T-cell (primary cell): Measurements from ENCODE around the gene UCK2. TPM values are rescaled to one million over a fixed set of nuclear protein-coding genes. Genes with fewer than 3 reads are reported as not detected.

ENCODE experiments used
- ATAC-seq, 4 experiments: fragments of 200-7000 bp in 3 of 4; fragments of 150-1000 bp in 1 of 4; cut with Tn5 transposase; replicated peaks in 1 of 4; 1 replicate in 3 of 4; 2 replicates in 1 of 4; pipeline ENCODE4 v1.10.0; 2021; ENCODE audit warnings: moderate library complexity in 3 of 4, mild to moderate bottlenecking in 2 of 4, moderate number of reproducible peaks in 1 of 4
- CTCF ChIA-PET, 2 donors: fragments of 300-600 bp; sonication (Branson Sonifier 250); formaldehyde crosslinking; loops; one replicate each; lab custom pipeline; 2022; ENCODE audit warnings: antibody characterized with exemption in 2 of 2; lab: Charles Lee
- POLR2A ChIA-PET, 2 donors: fragments of 300-600 bp; sonication (Branson Sonifier 250); formaldehyde crosslinking; loops; one replicate each; lab custom pipeline; 2022; ENCODE audit warnings: antibody characterized with exemption in 2 of 2; lab: Charles Lee
- DNase-seq, 35 experiments: peaks; one replicate each; pipeline versions ENCODE4 v3.0.0 to v3.0.0-alpha.2; 2013 to 2023
- H3K27ac ChIP-seq: one replicate; pipeline ENCODE4 v1.5.1; 2013; ENCODE audit warnings: low read length
- H3K27me3 ChIP-seq, 2 experiments: replicated peaks in 1 of 2; 1 replicate in 1 of 2; 2 replicates in 1 of 2; pipeline versions ENCODE4 v1.6.1 to v1.7.0; 2013; ENCODE audit warnings: low read length in 1 of 2, mixed read lengths in 1 of 2; ENCODE audit not compliant: control insufficient read depth in 2 of 2, insufficient read depth in 2 of 2; ENCODE audit errors: extremely low read depth in 1 of 2
- H3K36me3 ChIP-seq, 2 donors: 1 replicate in 1 of 2; 2 replicates in 1 of 2; pipeline versions ENCODE4 v1.6.1 to v1.7.0; 2013; ENCODE audit warnings: low read length in 1 of 2; ENCODE audit not compliant: control insufficient read depth in 2 of 2, insufficient read depth in 1 of 2; ENCODE audit errors: extremely low read depth in 1 of 2
- H3K4me1 ChIP-seq, 2 experiments: 1 replicate in 1 of 2; 2 replicates in 1 of 2; pipeline versions ENCODE4 v1.6.1 to v1.7.0; 2013; ENCODE audit warnings: low read length in 2 of 2, mixed read lengths in 1 of 2; ENCODE audit not compliant: insufficient read depth in 2 of 2, control insufficient read depth in 1 of 2; ENCODE audit errors: extremely low read depth in 1 of 2
- H3K4me3 ChIP-seq, 2 donors: 1 replicate in 1 of 2; 2 replicates in 1 of 2; pipeline versions ENCODE4 v1.5.1 to v1.7.0; 2013; ENCODE audit warnings: mild to moderate bottlenecking in 2 of 2, low read length in 1 of 2, moderate library complexity in 1 of 2; ENCODE audit not compliant: control insufficient read depth in 1 of 2; ENCODE audit errors: extremely low read depth in 1 of 2
- H3K9me3 ChIP-seq: 2 replicates; pipeline ENCODE4 v1.7.0; 2013
- H3K27ac Mint-ChIP-seq, 2 donors: one replicate each; pipeline ENCODE4 v1.8.0; 2020 to 2021; ENCODE audit warnings: mild to moderate bottlenecking in 2 of 2, mixed read lengths in 2 of 2
- H3K27me3 Mint-ChIP-seq, 2 donors: one replicate each; pipeline ENCODE4 v1.8.0; 2021 to 2022; ENCODE audit warnings: mixed read lengths in 2 of 2
- H3K36me3 Mint-ChIP-seq: one replicate; pipeline ENCODE4 v1.8.0; 2021; ENCODE audit warnings: mixed read lengths
- H3K4me1 Mint-ChIP-seq, 3 donors: one replicate each; pipeline ENCODE4 v1.8.0; 2020 to 2022; ENCODE audit warnings: mixed read lengths in 3 of 3, mild to moderate bottlenecking in 1 of 3
- H3K4me3 Mint-ChIP-seq, 3 donors: one replicate each; pipeline ENCODE4 v1.8.0; 2020 to 2022; ENCODE audit warnings: mild to moderate bottlenecking in 3 of 3, mixed read lengths in 3 of 3, moderate library complexity in 3 of 3
- H3K9me3 Mint-ChIP-seq, 3 donors: one replicate each; pipeline ENCODE4 v1.8.0; 2020 to 2022; ENCODE audit warnings: mixed read lengths in 3 of 3
- WGBS: methylation state at CpG from one replicate; pipeline ENCODE4 v1.1.5; 2013; ENCODE audit warnings: missing lambda C conversion rate; ENCODE audit not compliant: insufficient coverage; 5-methylcytosine and 5-hydroxymethylcytosine counted together
- total RNA-seq, 35 experiments: library from RNA in 6 of 35; stranded (reverse) in 6 of 35; fragments of 120-200 nt in 1 of 35; gene quantifications; one replicate each; pipeline versions ENCODE4 v1.2.1 to v1.2.4 and lab custom pipeline; 2013 to 2026

UCK2 gene
- total RNA-seq, 5 donors from 2014 or later (not counting 1 experiment from before 2014, with no cell fraction given), result 2.8 to 9.0 (median 6.9) TPM

DNA sequence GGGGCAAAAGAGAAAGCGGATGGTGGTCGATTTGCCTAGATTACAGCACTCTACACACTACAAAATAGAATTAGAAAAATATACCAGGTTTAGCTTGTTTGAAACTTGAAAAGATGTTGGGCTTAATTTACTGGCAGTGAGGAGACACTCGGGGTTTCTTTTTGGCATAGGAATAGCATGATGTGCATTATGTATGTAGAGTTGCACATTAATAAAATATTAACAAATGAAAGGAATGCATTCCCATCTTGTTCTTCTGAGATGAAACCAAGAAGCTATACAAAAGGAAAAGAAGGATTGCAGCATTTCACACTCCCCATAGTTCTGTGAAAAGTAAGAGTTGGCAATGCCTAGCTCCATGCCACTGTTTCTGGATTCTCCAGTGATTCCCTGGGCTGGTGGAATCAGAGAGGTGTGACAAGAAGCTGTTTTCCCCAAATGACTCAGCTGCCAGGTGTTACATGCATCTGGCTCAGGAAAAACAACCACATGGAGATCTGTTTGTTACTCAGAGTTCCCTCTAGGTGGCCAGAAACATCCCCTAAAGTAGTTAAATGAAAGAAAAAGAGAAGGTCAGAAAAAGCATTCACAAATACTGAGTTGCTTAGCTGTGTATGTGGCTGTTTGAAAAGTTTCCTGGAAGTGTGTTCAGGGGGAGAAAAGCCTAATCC is 115.6 kb downstream of the UCK2 start:
- H3K27ac ChIP-seq, result no peak overlapping the region
- H3K27me3 ChIP-seq, result peaks cover 3 to 13% of the 10 kb centered on the region in 2 experiments
- H3K9me3 ChIP-seq, result no peaks in the 10 kb centered on the region
- no peaks in the 10 kb centered on the region for H3K36me3 Mint-ChIP-seq
- no peaks in the 10 kb centered on the region for H3K9me3 Mint-ChIP-seq
- ChIA-PET CTCF (no interaction called here), POLR2A (no interaction called here)
- ATAC-seq (no peak), DNase-seq (no peak)
- no CpG with 5 or more reads among the region's 3 CpGs for WGBS
- H3K27ac Mint-ChIP-seq, result no peak overlapping the region
- H3K27me3 Mint-ChIP-seq, result peaks cover 19 to 27% of the 10 kb centered on the region in 2 donors
- no peaks in the 10 kb centered on the region for H3K4me1 Mint-ChIP-seq
- H3K4me3 Mint-ChIP-seq, result no peak overlapping the region
- no peaks in the 10 kb centered on the region for H3K4me1 ChIP-seq
- H3K4me3 ChIP-seq, result no peak overlapping the region
- H3K36me3 ChIP-seq, result no peaks in the 10 kb centered on the region

DNA sequence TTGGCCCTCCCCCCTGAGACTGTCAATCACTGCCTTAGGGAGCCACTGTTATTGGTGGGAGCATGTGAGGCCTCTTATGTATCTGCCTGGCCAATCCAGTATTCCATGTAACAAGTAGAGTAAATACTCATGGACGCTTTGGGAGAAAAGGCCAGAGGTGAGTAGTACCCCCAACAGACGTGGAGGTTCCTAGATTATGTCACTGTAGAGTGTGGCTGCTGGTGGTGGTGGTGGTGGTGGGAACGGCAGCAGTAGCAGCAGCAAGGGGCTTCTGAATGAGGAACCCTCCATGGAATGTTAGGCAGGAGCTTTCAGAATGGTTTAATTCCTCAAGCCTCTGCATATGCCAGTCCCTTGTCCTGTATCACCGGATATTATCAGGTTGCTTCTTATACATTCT is 118.5 kb downstream of the UCK2 start:
- POLR2A ChIA-PET, result no interaction called here
- H3K27me3 Mint-ChIP-seq, result peaks cover 15 to 21% of the 10 kb centered on the region in 2 donors
- no peak overlapping the region for H3K4me3 Mint-ChIP-seq
- DNase-seq, result no peak
- no peaks in the 10 kb centered on the region for H3K4me1 Mint-ChIP-seq
- H3K36me3 Mint-ChIP-seq, result no peaks in the 10 kb centered on the region
- Histone ChIP-seq H3K4me3 (no peak overlapping the region), H3K27me3 (peaks cover 3 to 17% of the 10 kb centered on the region in 2 experiments), H3K4me1 (no peaks in the 10 kb centered on the region), H3K36me3 (no peaks in the 10 kb centered on the region), H3K9me3 (no peaks in the 10 kb centered on the region), H3K27ac (no peak overlapping the region)
- ATAC-seq, result no peak
- H3K27ac Mint-ChIP-seq, result no peak overlapping the region
- 78% methylated on average over 2 of the region's 4 CpGs for WGBS
- CTCF ChIA-PET, result no interaction called here
- no peaks in the 10 kb centered on the region for H3K9me3 Mint-ChIP-seq

DNA sequence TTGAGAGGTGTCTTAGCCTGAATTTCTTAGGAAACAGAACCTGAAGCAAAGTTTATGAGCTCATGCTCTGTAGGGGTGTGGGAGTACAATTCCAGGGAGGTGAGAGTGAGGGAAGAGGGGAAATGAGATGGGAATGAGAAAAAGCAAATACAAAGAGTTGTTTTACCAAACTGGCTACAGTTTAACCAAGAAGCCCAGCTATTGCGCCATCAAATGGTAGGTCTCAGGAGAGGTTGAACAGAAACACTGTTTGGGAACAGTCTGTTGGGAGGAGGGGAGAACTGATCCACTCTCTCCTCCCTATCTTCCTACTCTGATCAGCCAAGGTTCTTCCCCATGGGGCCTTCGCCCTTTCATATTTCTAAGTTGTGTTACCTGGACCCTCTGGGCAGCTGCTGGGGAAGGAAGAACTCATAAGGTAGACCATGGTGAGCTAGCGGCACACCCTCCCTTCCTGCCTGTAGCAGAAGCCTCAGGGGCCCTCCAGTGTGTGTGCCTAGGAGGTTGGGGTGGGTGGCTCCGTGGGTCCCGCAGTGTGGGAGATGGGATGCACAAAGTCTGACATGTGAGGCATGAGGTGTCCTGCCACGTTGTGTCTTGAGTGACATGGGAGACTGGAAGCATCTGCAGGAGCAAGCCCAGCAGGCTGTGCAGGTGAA is 120.5 kb downstream of the UCK2 start:
- no peak for DNase-seq
- Histone ChIP-seq H3K36me3 (no peaks in the 10 kb centered on the region), H3K27me3 (peaks cover 3 to 10% of the 10 kb centered on the region in 2 experiments), H3K27ac (no peak overlapping the region), H3K9me3 (no peaks in the 10 kb centered on the region), H3K4me3 (no peak overlapping the region), H3K4me1 (no peaks in the 10 kb centered on the region)
- WGBS, result 100% methylated on average over 1 of the region's 6 CpGs
- no peak for ATAC-seq
- H3K4me1 Mint-ChIP-seq, result no peaks in the 10 kb centered on the region
- H3K27me3 Mint-ChIP-seq, result peaks cover 11 to 21% of the 10 kb centered on the region in 2 donors
- H3K9me3 Mint-ChIP-seq, result no peaks in the 10 kb centered on the region
- CTCF ChIA-PET, result no interaction called here
- H3K36me3 Mint-ChIP-seq, result no peaks in the 10 kb centered on the region
- POLR2A ChIA-PET, result no interaction called here
- no peak overlapping the region for H3K27ac Mint-ChIP-seq
- no peak overlapping the region for H3K4me3 Mint-ChIP-seq

DNA sequence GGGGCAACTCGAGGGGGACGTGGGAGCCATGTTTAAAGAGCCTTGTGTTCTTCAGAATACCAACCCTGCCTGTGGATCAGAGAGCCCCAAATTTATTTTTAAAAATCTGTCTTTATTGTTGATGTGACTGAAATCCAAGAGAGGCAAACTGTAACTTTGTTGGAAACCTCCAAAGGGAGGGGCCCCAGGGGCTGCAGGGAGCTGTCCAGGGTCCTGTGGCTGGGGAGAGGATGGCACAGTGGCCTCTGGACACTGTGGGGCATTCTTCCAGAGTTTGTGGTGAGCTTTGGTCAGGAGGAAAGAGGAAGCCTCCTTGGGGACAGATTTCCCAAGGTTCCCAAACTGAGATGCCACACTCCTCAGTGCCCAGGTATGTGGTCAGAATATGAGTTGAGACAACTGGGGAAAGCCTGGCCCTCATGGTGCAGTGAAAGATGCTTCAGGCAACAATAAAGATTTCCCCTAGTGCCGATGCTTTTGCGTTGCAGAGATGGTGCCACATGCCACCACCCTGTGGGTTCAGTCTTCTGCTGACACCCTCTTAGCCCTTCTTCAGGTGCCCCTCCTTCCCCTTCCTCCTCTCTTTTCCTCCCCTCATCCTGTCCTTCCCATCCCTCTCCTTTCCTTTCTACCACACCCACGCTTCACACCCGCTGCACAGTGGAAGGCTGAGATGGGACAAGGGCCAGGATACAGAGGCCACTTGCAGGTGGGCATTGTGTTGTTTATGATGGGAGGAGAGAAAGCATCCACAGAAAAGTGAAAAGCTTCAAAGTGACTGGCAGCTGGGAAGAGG is 122.1 kb downstream of the UCK2 start:
- Mint-ChIP-seq H3K4me1 (no peaks in the 10 kb centered on the region), H3K36me3 (no peaks in the 10 kb centered on the region), H3K9me3 (no peaks in the 10 kb centered on the region), H3K4me3 (no peak overlapping the region), H3K27me3 (peaks cover 5 to 18% of the 10 kb centered on the region in 2 donors), H3K27ac (no peak overlapping the region)
- WGBS, result 93% methylated on average over 2 of the region's 6 CpGs
- Histone ChIP-seq H3K4me3 (no peak overlapping the region), H3K9me3 (no peaks in the 10 kb centered on the region), H3K27me3 (peaks cover 0 to 10% of the 10 kb centered on the region in 2 experiments), H3K27ac (no peak overlapping the region), H3K4me1 (no peaks in the 10 kb centered on the region), H3K36me3 (no peaks in the 10 kb centered on the region)
- ChIA-PET POLR2A (no interaction called here), CTCF (interaction anchor here in 1 of 2 donors (0.6 kb wide), 1 partner anchor 26 kb away, joined by 3 read pairs; no protein-coding TSS in a partner anchor)
- ATAC-seq, result no peak
- DNase-seq, result no peak

DNA sequence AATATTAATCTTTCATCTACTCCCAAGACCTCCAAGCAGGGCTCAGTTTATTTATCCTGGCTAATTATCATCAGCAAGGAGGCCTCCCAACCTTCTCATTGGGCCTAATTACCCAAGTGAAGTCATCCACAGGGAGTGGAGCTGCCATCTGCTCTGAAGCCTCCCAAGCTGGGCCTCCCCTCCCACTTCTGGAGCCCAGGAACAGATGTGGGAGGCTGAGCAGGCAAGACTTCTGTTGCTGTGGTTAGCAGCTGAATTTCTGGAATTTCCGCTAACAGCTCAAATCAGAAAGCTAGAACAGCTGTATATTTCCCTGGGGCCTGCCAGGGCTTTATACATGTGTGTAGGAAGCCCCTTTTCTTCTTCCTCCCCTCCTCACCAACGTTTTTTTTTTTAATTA is 127.5 kb downstream of the UCK2 start:
- Mint-ChIP-seq H3K9me3 (no peaks in the 10 kb centered on the region), H3K27me3 (peaks cover 4 to 7% of the 10 kb centered on the region in 2 donors), H3K4me3 (no peak overlapping the region), H3K27ac (no peak overlapping the region), H3K4me1 (no peaks in the 10 kb centered on the region), H3K36me3 (no peaks in the 10 kb centered on the region)
- H3K4me1 ChIP-seq, result no peaks in the 10 kb centered on the region
- ATAC-seq (no peak), DNase-seq (no peak)
- H3K27me3 ChIP-seq, result peaks cover 0 to 6% of the 10 kb centered on the region in 2 experiments
- H3K27ac ChIP-seq, result no peak overlapping the region
- H3K4me3 ChIP-seq, result no peak overlapping the region
- ChIA-PET POLR2A (no interaction called here), CTCF (no interaction called here)
- WGBS, result no CpG with 5 or more reads among the region's 2 CpGs
- H3K36me3 ChIP-seq, result no peaks in the 10 kb centered on the region
- H3K9me3 ChIP-seq, result no peaks in the 10 kb centered on the region

DNA sequence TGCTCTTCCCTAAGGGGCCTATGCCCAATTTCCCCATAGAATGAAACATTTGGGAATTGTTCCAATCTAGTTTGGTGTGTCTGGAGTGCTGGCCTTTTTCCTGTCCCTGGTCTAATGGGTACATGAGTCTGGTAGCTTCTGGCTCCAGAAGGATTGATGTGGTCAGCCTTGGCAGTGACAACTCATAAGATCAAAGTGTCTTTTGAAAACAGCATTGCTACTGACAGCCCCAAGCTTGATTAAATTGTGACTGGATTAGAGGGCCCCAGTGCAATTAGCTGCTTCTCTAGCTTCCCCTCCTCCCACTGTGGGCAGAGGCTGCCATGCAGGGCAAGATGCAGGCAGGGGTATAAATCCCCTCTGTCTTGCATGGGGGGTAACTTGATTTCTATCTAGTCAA is 130.9 kb downstream of the UCK2 start:
- POLR2A ChIA-PET, result no interaction called here
- Mint-ChIP-seq H3K4me1 (no peaks in the 10 kb centered on the region), H3K36me3 (no peaks in the 10 kb centered on the region), H3K27me3 (peaks cover 4 to 6% of the 10 kb centered on the region in 2 donors), H3K9me3 (no peaks in the 10 kb centered on the region), H3K27ac (no peak overlapping the region), H3K4me3 (no peak overlapping the region)
- DNase-seq (no peak), ATAC-seq (no peak)
- H3K9me3 ChIP-seq, result no peaks in the 10 kb centered on the region
- no peak overlapping the region for H3K27ac ChIP-seq
- H3K4me3 ChIP-seq, result no peak overlapping the region
- H3K4me1 ChIP-seq, result no peaks in the 10 kb centered on the region
- no peaks in the 10 kb centered on the region for H3K36me3 ChIP-seq
- H3K27me3 ChIP-seq, result peaks cover 0 to 5% of the 10 kb centered on the region in 2 experiments
- CTCF ChIA-PET, result no interaction called here
